Fibroblast of mammary gland (primary cell): ENCODE data around the gene CGB5.
A peak's percentile ranks its signal among the peaks of the same experiment; 100 is the strongest.

Experiments used
- DNase-seq: peaks from one replicate; pipeline ENCODE4 v3.0.0-alpha.2; 2010; ENCODE audit warnings: low read depth
- H3K4me3 ChIP-seq: 2 replicates; pipeline ENCODE4 v1.5.1; 2011; ENCODE audit warnings: low read depth, mild to moderate bottlenecking, low read length, moderate library complexity; ENCODE audit not compliant: control insufficient read depth
- TF ChIP-seq, protein P1 (sequence below): conservative IDR thresholded peaks from 2 replicates; pipeline ENCODE4 v1.5.1; 2011; ENCODE audit warnings: low read depth, low read length, inconsistent platforms; ENCODE audit not compliant: control insufficient read depth, insufficient read depth

Gene CGB5

GRCh38 chr19:49080392-49080791 lies 36.7 kb downstream of the CGB5 start:
- TF ChIP-seq, protein P1, sequence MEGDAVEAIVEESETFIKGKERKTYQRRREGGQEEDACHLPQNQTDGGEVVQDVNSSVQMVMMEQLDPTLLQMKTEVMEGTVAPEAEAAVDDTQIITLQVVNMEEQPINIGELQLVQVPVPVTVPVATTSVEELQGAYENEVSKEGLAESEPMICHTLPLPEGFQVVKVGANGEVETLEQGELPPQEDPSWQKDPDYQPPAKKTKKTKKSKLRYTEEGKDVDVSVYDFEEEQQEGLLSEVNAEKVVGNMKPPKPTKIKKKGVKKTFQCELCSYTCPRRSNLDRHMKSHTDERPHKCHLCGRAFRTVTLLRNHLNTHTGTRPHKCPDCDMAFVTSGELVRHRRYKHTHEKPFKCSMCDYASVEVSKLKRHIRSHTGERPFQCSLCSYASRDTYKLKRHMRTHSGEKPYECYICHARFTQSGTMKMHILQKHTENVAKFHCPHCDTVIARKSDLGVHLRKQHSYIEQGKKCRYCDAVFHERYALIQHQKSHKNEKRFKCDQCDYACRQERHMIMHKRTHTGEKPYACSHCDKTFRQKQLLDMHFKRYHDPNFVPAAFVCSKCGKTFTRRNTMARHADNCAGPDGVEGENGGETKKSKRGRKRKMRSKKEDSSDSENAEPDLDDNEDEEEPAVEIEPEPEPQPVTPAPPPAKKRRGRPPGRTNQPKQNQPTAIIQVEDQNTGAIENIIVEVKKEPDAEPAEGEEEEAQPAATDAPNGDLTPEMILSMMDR, result no peak
- no peak for DNase-seq

DNA sequence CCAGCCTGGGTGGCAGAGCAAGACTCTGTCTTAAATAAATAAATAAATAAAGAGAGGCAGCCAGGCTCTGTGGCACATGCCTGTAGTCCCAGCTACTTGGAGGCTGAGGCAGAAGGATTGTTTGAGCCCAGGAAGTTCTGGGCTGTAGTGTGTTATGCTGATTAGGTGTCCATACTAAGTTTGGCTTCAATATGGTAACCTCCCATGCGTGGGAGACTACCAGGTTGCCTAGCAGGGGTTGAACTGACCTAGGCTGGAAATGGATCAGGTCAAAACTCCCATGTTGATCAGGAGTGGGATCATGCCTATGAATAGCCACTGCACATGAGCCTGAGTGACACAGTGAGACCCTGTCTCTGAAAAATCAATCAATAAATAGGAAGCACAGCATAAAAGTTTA lies 37.6 kb downstream of the CGB5 start:
- no peak for DNase-seq
- no peak overlapping the region for H3K4me3 ChIP-seq
- TF ChIP-seq, protein P1, result no peak

More at GRCh38 chr19:49080392-49080791, 36.7 kb downstream of the CGB5 start:
- H3K4me3 ChIP-seq, result no peak overlapping the region

DNA sequence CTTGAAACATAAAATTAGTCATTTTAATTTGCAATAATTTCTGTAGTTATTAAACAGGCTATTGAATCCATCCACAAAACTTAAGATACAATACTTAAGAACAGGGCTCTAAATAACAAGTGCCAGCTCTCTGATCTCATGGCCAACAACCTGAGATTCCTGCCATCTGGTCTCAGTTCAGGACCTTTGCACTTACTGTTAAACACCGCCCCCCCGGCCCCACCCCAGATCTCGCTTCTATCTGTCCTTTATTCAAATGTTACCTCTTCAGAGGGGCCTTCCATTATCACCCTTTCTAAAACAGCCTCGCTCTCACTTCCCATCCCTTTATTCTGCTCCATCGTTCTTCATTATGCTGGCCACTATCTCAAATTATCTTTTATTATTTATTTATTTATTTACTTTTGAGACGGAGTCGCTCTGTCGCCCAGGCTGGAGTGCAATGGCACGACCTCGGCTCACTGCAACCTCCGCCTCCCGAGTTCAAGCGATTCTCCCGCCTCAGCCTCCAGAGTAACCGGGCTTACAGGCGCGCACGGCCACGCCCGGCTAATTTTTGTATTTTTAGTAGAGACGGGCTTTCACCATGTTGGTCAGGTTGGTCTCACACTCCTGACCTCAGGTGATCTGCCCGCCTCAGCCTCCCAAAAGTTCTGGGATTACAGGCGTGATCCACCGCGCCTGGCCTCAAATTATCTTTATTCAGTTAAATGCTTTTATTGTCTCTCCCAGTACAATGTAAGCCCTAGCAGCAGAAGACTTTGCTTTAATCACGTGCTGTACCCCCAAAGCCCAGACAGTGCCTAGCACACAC lies 40.8 kb downstream of the CGB5 start:
- TF ChIP-seq, protein P1, result no peak
- DNase-seq, result no peak
- H3K4me3 ChIP-seq, result peak overlapping the region; percentile 96

DNA sequence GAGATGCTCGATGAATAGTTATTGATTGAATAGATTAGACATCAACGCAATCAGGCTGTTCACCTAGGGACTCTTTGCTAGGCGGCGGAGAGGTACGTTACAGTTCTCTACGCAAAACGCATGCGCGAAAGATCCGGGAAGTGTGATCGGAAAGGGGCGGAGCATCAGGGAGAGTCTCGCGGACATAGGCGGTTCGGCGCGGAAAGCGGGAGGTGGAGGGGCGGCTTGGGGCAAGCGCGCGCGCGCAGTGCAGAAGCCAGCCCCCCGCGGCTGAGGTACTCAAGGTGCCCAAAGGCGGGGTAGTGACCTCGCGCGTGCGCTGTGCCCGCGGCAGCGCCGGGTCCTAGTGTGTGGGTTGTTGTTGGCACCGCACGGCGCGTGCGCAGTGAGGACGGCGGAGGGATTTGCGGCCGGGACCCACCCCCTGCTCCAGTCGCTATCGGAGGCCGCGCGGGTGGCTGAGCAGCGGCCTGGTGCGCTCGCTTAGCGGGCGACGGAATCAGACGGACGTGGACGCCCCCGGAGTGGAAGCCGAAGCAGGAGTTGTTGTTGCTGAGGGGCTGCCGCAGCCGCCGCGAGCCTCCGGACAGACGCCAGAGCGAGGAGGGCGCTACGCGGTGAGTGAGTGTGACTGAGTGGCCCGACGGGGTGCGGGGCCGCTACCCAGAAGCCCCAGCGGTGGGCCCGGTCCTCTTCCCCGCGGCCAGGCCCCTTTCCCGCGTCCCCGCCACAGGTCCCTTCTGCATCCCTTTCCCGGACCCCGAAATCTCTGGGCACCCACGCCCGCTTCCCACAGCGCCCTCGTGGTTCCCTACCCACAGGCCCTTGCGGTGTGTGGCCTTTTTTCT lies 41.6 kb downstream of the CGB5 start, which contains the start of gene SNRNP70:
SNRNP70 (plus strand) TSS at position 432 of the 848 bp plus-strand sequence. CDS start 964 bp downstream, outside the sequence.
- TF ChIP-seq, protein P1, result no peak
- H3K4me3 ChIP-seq, result peak within 1 kb of the TSS; percentile 96
- peak; percentile 99 for DNase-seq

DNA sequence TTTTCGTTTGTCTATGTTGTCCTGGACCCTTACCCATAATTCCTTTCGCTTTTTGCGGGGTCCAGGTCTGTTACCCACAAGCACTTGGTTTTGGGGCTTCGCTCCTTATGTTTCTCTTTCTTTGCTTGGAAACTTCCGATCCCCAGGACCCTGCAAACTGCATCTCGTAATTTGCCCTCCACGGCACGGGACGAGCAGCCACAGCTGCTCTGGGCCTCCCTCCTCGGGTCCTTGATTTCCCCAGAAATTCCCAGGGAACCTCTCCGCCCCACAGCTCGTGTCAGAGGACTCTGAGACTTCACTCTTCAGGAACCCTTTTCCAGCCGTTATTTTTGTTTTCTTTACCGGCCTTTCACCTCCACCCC lies 42.2 kb downstream of the CGB5 start:
- TF ChIP-seq, protein P1, result no peak
- peak overlapping the region; percentile 96 for H3K4me3 ChIP-seq
- no peak for DNase-seq

GRCh38 chr19:49086296-49086695 lies 42.6 kb downstream of the CGB5 start:
- no peak for DNase-seq

More at GRCh38 chr19:49086296-49086695, 42.6 kb downstream of the CGB5 start:
- TF ChIP-seq, protein P1, result no peak
- peak overlapping the region; percentile 96 for H3K4me3 ChIP-seq
